Measurements from ENCODE around the gene C6orf15.
"Not testable (repeated sequence)": the region's sequence is repeated elsewhere in the genome, so short reads cannot be mapped to it uniquely, and the experiment has no call there.

The C6orf15 gene

DNA sequence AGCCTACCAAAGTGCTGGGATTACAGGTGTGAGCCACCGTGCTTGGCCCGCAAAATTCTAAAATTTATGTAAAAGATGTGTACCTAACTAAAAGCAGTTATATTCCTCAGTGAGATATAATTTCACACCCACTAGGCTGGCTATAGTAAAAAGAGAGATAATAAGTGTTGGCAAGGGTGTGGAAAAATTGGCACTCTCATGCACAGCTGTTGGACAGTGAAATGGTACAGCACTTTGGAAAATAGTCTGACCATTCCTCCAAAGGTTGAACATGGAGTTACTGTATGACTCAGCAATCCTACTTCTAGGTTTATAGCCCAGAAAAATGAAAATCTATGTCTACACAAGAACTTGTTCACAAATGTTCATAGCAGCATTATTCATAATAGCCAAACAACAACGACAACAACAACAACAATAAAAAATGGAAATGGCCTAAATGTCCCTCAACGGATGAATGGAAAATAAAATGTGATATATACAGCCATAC, 13.9 kb downstream of the C6orf15 start:
- DNase-seq: no peak

DNA sequence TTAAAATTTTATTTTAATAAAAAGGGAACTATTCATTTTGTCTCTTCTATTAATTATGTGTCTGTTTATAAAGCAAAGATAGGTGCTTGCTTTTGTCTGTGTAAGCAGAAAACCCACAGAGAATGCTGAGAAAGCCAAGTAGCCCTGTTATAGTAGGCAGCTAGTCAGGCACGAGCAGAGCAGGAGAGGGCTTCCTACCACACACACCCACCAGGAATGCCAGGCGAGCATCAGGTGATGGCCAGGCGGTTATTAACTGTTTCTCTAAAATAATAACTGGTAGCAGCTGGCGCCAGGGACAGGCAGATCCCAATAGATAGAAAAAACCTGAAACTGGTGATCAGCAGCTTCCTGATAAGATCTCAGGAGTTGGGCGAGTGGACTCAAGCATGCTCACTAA, 15.7 kb downstream of the C6orf15 start:
- no peak for DNase-seq

DNA sequence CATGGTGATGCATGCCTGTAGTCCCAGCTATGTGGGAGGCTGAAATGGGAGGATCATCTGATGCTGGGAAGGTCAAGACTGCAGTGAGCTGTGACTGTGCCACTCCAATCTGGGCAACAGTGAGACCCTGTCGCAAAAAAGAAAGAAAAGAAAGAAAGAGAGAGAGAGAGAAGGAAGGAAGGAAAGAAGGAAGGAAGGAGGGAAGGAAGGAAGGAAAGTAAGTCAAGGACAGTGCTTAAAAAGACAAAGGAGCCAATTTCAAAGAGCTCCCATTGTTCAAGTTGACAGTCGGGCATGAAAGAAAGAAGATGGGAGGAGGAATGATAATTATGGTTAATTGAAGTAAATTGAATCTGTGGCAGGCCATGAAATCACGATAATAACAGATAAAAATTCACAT, 16.2 kb downstream of the C6orf15 start:
- DNase-seq: no peak

DNA sequence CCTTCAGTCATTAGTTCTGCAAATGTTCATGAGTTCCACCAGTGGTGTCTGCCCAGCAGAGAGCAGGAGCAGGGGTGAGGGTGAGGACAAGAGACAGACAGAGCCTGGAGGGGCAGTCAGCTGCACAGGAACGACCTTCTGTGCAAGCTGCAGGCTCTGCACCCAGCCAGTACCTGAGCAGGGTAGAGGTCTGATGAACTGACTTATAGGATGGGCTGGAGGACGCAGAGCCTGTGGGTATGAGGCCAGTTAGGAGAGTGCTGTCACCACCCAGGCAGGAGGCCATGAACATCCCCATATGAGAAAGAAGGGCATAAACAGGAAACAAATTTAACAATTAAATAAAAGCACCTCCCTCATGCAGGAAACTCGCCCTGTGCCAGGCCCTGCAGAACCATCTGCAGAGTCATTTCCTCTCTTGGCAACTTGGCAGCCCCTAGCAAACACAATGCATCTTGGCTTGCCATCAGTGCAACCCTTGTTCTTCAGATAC, 17.9 kb downstream of the C6orf15 start:
- no peak for DNase-seq

DNA sequence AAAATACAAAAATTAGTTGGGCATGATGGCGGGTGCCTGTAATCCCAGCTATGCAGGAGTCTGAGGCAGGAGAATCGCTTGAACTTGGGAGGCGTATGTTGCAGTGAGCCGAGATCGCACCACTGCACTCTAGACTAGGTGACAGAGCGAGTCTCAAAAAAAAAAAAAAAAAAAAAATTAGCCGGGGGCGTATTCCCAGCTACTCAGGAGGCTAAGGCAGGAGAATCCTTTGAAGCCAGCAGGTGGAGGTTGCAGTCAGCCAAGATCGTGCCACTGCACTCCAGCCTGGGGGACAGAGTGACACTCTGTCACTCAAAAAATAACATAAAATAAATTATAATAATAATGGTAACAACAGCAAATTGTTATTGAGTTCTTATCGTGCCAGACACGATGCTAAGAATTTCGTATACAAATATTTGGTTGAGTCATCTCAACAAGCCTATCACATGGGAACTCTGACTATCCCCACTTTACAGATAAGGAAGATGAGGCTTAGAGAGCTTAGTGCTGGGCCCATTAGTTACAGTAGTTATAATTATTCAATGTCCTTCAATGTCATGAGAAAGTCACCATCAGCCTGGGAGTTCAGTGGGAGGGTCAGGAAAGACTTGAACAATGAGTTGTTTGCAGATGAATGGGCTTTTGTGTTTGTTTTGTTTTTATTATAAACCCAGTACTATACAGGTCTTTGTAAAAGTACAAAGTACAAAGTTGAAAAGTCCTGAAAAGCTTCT, 19.4 kb downstream of the C6orf15 start:
- DNase-seq: no peak

DNA sequence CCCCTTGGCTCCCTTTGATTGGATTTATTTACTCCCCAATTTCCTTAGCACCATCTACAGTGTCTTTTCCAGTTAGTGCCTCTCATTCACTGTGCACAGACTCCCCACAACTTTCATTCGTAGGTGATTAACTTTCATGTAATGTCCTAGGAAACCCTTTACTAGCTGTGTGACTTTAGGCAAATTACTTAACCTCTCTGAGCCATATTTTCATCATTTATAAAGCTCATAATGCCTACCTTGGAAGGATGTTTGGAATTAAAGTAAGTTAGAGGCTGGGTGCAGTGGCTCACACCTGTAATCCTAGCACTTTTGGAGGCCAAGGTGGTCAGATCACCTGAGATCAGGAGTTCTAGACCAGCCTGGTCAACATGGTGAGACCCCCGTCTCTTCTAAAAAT, 20.1 kb downstream of the C6orf15 start:
- no peak for DNase-seq

DNA sequence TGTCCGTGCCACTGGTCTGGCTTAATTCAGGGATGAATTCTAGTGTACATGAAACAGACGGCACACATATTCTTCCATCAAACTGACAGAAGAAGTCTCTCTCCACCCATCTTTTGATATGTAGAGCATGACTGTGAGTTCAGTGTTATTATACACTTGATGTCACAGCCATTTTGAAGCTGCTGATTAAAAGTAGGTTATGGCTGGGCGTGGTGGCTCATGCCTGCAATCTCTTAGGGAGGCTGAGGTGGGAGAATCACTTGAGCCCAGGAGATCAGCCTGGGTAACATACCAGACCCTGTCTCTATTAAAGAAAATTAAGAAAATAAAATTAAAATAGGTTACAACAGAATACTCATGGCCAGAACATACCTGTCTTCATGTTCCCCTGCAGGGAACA, 20.7 kb downstream of the C6orf15 start:
- no peak for DNase-seq

DNA sequence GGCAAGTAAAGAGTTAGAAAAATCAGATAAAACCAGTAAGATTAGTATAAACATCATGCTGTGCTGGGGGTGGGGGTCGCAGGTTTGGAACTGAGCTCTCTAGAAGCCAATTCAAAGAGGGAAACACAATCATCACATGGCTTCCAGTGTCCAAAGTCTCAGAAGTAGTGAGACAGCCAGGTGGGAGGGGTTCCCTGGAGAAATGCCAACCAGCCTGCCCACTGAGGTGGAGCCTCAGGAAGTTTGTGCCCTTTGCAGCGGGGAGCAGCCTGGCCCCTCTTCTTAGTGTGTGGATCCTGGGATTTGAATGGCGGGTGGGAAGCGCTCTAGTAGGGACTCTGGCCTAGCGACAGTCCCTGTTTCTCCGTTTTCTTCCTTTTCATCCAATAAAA, 21.4 kb downstream of the C6orf15 start:
- DNase-seq: no peak

DNA sequence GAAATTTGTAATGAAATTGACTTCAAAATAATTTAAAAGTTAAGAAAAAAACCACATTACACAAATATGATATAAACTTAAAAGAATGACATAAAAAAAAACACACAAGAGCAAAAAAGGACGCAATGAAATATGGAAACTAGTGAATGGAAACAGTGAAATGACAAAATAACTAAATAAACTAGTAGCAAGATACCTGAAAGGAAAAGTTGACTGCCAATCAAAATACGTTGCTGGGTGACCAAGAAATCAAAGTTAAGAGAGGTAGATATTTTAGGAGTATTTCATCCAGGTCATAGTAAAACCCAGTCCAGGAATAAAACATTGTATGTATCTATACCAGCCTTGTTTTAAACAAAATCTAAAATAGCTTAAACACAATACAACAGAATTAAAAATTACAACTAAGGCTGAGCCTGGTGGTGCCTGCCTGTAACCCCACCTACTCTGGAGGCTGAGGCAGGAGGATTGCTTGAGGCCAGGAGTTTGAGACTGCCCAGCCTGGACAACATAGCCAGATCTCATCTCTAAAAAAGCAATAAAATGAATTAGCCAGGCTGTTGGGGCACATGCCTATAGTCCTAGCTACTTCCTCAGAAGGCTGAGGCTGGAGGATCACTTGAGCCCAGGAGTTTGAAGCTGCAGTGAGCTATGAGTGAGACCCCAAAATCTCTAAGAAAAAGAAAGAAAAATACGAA, 22.0 kb downstream of the C6orf15 start:
- DNase-seq: no peak

DNA sequence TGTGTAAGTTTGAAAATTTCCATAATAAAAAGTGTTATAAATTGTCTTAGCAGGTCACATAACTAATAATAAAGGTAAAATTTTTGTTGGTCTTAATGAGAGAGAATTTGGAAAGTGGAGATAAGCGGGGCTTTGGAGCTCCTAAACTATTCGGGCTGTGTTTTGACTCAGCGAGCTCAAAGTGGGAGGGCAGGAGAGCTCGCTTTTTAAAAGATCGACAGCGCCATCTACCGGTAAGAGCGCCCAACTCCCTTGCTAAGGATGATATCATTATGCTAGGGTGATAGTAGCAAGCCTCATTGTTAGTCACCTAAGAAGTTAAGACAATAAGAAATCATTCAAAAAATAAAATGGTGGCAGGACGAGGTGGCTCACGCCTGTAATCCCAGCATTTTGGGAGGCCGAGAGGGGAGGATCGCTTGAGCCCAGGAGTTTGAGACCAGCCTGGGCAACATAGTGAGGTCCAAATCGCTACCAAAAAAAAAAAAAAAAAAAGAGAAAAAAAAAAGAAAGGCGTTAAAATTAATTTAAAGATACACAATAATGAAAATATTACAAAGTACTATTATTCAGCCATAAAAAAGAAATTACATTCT, 24.8 kb downstream of the C6orf15 start:
- DNase-seq: peak; percentile 50 to 57

DNA sequence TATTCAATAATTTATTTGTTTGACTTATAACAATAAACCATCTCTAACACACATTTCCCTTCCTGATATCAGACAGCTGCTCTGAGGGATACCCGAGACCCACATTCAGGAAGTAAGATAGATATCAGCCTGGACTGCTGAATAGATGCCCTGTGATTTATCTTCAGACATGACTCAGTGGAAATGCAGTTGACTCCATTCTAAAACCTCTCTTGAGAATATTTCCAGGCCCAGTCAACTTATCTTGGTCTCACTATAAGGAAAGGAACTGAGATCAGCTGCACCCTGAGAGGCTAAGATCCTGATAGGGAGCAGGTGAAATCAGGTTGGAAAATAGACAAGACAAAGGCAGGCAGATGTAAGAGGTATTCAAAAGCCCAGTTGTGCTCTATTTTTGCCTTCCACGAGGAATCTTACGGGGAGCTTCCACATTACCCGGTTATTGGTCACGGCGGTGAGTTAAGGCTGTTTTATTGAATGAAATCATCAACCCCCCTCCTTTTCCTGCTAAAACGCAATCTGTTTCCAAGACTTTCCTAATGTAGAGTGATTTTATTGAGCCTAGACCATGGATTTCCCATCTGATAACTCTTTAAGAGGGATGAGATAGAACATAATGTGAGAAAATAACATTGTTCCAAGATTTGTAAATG, 25.5 kb downstream of the C6orf15 start:
- no peak for DNase-seq

DNA sequence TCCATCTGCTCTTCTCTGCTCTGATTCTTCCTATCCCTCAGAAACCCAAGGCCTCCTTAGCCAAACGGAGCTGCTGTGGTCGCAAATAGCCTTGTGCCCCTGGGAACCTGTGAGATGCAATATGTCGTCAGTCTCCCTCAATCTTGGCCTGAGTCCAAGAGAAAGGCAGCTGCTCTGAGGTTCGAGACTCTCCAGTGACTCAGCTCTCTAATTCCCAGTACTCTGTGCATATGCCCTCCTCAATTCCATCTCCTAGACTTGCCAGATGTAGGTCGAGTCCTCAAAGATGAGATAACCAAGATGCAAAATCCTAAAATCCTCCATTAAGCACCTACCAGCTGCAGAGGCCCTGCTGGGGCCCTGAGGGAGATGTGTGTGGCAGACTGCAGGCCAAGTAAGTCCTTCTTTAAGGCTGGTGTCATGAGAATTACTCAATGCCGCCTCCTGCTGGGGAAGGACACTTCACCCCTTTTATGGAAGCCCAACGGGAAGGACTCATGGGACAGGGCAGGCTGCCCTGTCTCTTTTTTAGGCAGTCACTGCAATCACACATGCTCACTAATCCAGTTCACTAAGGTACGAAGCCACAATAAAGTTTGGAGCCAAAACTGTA, 28.5 kb downstream of the C6orf15 start:
- DNase-seq: no peak

DNA sequence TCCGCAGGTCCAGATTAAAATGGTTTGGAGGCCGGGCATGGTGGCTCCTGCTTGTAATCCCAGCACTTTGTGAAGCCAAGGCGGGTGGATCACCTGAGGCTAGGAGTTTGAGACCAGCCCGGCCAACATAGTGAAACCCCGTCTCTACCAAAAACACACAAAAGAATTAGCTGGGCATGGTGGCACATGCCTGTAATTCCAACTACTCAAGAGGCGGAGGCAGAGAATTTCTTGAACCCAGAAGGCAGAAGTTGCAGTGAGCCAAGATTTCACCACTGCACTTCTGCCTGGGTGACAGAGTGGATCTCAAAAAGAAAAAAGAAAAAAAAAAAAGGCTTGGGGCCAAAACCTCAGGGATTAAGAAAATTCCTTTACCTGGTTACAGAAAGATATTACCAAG, 30.5 kb downstream of the C6orf15 start:
- no peak for DNase-seq

DNA sequence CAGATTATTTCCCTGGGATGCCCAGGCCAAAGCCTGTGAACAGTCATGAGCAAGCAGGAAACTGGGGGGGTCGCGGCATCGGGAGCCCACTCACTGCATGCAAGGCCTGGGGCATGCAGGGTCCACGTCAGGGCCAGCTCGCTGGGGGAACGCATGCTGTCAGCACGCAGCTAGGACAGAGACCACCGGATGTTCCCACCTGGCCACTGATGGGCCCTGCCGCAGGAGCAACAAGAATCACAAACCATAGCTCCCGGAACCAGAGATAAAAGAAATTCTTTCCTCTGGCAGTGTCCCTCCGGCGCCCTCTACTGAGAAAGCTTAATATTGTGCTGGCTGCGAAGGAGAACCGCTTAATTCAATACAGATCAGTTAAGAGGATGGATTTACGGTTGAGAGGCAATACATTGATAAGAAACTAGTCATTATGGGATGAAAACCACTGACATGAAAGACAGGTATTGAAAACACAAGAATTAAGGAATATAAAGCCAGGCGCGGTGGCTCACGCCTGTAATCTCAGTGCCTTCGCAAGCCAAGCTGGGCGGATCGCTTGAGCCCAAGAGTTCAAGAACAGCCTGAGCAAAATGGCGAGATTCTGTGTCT, 32.6 kb downstream of the C6orf15 start:
- DNase-seq: peak in 1 of 2 experiments; percentile 6

DNA sequence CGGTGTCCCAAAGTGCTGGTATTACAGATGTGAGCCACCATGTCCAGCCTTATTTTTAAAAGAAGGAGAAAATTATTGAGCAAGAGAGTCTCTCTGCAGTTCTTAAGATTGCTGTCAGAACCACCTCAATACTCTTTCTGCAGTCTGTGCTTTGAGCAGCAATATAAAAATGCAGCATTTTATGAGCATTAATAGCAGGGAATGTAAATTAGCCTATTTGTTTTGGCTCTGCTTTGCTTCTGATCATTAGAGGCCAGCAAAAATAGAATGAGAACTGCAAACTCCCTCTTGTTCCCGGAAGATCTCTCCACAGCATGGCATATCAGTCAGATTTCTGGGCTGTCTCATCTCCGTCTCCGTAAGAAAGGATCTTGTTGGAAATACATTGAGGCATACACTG, 35.8 kb downstream of the C6orf15 start:
- DNase-seq: no peak

DNA sequence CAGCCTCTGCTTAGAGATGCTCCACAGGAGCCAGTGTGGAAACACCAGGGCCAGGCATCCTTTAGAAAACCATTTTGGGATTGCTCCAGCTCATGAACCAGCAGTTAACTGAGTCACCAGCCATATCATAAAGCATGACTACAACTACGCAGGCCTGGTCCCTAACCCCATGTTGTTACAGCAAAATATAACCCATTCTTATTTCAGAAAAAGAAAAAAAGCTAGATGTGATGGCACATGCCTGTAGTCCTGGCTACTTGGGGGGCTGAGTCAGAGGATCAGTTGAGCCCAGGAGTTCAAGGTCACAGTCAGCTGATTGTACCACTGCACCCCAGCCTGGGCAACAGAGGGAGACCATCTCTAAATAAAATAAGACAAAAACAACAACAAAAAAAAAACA, 36.8 kb downstream of the C6orf15 start:
- no peak for DNase-seq

DNA sequence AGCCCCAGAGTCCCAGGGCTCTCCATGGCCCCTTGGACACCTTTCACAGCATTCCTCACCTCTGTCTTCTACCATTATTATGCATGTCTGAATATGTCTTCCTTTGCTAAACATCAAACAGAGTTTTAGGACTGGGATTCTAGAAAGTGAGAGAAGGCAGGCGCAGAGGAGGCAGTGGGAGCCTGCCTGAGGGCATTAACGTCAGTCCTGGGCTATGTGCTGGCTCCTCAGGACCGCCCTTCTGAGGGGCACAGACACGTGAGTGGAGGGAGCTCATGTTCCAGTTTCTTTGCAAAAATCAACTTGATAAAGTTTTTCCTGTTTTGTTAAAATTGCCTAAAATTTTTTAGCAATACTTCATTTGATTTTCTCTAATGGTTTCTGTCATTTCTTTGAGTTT, 38.0 kb downstream of the C6orf15 start:
- DNase-seq: no peak

DNA sequence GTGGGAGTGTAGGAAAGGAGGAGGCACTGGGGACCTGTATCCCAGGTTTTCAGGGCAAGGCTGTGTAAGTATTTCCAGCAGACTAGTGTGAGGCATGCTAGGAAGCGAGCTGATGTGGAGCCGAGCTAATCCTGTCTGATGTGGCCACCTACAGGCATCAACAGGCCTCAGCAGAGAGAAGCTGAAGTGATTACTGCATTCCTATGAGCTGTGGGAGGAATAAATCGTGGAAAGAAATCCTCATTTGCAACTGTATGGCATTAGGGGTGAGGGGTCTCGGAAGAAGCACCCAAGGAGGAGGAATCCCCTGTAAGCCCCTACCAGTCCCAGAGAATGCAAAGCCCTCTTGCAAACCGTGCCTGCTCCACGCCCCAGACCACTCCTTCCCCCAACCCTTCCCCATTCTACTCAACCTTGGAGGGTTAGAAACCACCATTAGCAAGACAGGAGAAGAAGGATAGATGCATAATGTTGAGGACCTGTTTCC, 41.6 kb downstream of the C6orf15 start:
- DNase-seq: no peak

DNA sequence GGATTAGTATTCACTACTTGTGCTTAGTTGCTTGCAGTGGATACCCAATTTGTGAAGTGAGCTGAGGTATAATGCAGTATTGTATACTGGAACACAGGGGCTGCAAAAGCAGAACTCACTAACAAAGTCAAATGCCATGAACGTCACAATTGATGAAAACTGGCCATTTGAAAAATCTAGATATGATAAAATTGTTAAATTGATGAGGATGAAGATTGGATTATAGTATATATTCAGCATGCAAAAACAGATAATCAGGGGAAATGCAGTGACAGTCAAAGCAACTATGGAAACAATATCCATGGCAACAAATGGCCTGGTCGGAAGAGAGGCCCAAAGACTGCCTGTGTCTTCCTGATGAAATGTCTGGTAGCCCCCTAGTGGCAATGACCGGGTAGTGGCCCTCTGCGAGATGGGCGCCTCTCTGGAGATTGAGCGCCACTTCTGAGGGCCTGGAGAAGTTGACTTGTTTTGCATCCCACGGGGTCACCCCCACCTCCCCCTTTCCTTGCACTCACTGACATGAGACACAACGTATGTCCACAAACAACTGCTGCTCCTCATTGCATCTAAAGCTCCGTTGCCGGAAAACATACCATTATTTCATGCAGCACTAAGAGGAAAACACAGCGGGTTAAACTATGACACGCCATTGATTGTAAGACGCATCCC, 43.6 kb downstream of the C6orf15 start:
- peak; percentile 1 to 50 for DNase-seq

DNA sequence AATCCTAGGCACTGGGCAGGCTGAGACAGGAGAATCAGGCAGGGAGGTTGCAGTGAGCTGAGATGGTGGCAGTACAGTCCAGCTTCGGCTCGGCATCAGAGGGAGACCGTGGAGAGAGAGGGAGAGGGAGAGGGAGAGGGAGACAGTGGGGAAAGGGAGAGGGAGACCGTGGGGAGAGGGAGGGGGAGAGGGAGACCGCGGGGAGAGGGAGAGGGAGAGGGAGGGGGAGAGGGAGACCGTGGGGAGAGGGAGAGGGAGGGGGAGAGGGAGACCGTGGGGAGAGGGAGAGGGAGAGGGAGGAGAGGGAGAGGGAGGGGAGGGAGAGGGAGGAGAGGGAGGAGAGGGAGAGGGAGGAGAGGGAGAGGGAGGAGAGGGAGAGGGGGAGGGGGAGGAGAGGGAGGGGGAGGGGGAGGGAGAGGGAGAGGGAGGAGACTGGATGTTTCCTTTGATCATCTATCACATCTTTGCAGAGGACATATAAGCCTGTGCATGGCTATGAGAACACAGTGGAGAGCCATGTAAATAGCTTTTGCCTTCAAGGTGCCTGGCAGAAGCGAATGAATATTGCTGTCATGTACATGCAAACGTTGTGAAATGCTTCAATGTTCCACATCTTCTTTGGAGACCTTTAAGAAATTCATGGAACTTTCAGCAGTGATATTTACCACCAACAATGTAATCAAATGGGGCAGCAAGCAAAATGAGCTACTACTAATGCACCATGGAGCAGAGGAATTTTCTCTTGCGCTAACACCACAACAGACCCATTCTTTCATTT, 44.3 kb downstream of the C6orf15 start:
- not testable (repeated sequence) for DNase-seq

DNA sequence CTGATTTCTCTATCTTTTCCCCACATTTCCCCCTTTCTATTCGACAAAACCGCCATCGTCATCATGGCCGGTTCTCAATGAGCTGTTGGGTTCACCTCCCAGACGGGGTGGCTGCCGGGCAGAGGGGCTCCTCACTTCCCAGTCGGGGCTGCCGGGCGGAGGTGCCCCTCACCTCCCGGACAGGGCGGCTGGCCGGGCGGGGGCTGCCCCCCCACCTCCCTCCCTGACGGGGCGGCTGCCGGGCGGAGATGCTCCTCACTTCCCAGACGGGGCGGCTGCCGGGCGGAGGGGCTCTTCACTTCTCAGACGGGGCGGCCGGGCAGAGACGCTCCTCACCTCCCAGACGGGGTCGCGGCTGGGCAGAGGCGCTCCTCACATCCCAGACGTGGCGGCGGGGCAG, 45.3 kb downstream of the C6orf15 start:
- DNase-seq: not testable (repeated sequence)

Measured in NCI-H187 (cell line).